Activated T-cell treated with anti-CD3 and anti-CD28 coated beads, Interleukin-2, amount 50 U/mL, for 72 hours (primary cell): ENCODE results near the gene DOCK6. TPM values are rescaled to one million over a fixed set of nuclear protein-coding genes. Genes with fewer than 3 reads are reported as not detected.

Experiments
- ATAC-seq, 2 donors: fragments of 150-1000 bp; cut with Tn5 transposase; replicated peaks in 1 of 2; 2 replicates each; pipeline ENCODE4 v1.10.0; 2021; ENCODE audit warnings: moderate library complexity in 2 of 2, mild to moderate bottlenecking in 1 of 2
- DNase-seq, 2 donors: peaks; one replicate each; pipeline ENCODE4 v3.0.0; 2021 to 2022; ENCODE audit warnings: mixed read lengths in 1 of 2
- H3K27ac Mint-ChIP-seq: one replicate; pipeline ENCODE4 v1.8.0; 2022; ENCODE audit warnings: mild to moderate bottlenecking, moderate library complexity, mixed read lengths
- H3K27me3 Mint-ChIP-seq: one replicate; pipeline ENCODE4 v1.8.0; 2022; ENCODE audit warnings: low read depth, mixed read lengths
- H3K36me3 Mint-ChIP-seq, 2 donors: one replicate each; pipeline ENCODE4 v1.8.0; 2022; ENCODE audit warnings: mixed read lengths in 2 of 2, mild to moderate bottlenecking in 1 of 2; ENCODE audit not compliant: insufficient read depth in 2 of 2
- H3K4me1 Mint-ChIP-seq: one replicate; pipeline ENCODE4 v1.8.0; 2022; ENCODE audit warnings: low read depth, mixed read lengths
- H3K4me3 Mint-ChIP-seq, 2 donors: one replicate each; pipeline ENCODE4 v1.8.0; 2022; ENCODE audit warnings: mild to moderate bottlenecking in 2 of 2, mixed read lengths in 2 of 2, moderate library complexity in 2 of 2
- H3K9me3 Mint-ChIP-seq, 2 donors: one replicate each; pipeline ENCODE4 v1.8.0; 2022; ENCODE audit warnings: mixed read lengths in 2 of 2
- total RNA-seq, 2 donors: library from RNA; stranded (reverse); gene quantifications; one replicate each; pipeline ENCODE4 v1.2.3, GENCODE V29; 2022

Gene DOCK6
- total RNA-seq, 2 donors from 2014 or later: 8.4 to 9.1 TPM

DNA sequence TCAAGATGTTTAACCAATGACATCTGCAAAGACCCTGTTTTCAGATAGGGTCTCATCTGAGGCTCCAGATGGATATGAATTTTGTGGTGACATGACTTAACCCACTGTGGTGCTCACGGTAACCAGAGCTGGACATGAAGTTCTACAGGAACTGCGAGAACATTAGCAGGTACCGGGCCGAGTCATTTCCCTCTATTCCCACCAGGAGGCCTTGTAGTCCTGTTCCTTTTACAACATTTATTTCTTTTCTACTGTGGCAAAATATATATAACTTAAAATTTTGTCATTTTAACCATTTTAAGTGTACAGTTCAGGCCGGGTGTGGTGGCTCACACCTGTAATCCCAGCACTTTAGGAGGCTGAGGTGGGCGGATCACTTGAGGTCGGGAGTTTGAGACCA is 26.0 kb upstream of the DOCK6 start:
- Mint-ChIP-seq H3K4me1 (peaks cover 9% of the 10 kb centered on the region), H3K27me3 (peaks cover 23% of the 10 kb centered on the region), H3K4me3 (no peak overlapping the region), H3K27ac (no peak overlapping the region), H3K9me3 (no peaks in the 10 kb centered on the region), H3K36me3 (no peaks in the 10 kb centered on the region)
- no peak for ATAC-seq
- DNase-seq: no peak

GRCh38 chr19:11286312-11286974 is 24.1 kb upstream of the DOCK6 start:
- no peaks in the 10 kb centered on the region for H3K36me3 Mint-ChIP-seq
- ATAC-seq (no peak), DNase-seq (no peak)
- no peaks in the 10 kb centered on the region for H3K9me3 Mint-ChIP-seq
- H3K4me1 Mint-ChIP-seq: peaks cover 9% of the 10 kb centered on the region
- no peak overlapping the region for H3K27ac Mint-ChIP-seq
- H3K4me3 Mint-ChIP-seq: no peak overlapping the region
- peaks cover 31% of the 10 kb centered on the region for H3K27me3 Mint-ChIP-seq

- DNase-seq (no peak), ATAC-seq (no peak)
- Mint-ChIP-seq H3K27ac (no peak overlapping the region), H3K4me1 (peaks cover 18% of the 10 kb centered on the region), H3K9me3 (peaks cover 0 to 2% of the 10 kb centered on the region in 2 donors), H3K4me3 (no peak overlapping the region), H3K36me3 (peaks cover 2% of the 10 kb centered on the region in 2 donors), H3K27me3 (peaks cover 33% of the 10 kb centered on the region)
Measured at GRCh38 chr19:11284515-11284914, 22.2 kb upstream of the DOCK6 start.

GRCh38 chr19:11281356-11282049 is 19.2 kb upstream of the DOCK6 start:
- H3K36me3 Mint-ChIP-seq: peaks cover 3 to 4% of the 10 kb centered on the region in 2 donors
- H3K4me3 Mint-ChIP-seq: no peak overlapping the region
- H3K9me3 Mint-ChIP-seq: peaks cover 0 to 3% of the 10 kb centered on the region in 2 donors
- DNase-seq (no peak), ATAC-seq (no peak)
- peaks cover 33% of the 10 kb centered on the region for H3K27me3 Mint-ChIP-seq
- H3K27ac Mint-ChIP-seq: no peak overlapping the region
- peaks cover 14% of the 10 kb centered on the region for H3K4me1 Mint-ChIP-seq

GRCh38 chr19:11279505-11280236 is 17.3 kb upstream of the DOCK6 start:
- peak; percentile 19 to 30 for DNase-seq
- H3K4me3 Mint-ChIP-seq: peak overlapping the region; percentile 64

DNA sequence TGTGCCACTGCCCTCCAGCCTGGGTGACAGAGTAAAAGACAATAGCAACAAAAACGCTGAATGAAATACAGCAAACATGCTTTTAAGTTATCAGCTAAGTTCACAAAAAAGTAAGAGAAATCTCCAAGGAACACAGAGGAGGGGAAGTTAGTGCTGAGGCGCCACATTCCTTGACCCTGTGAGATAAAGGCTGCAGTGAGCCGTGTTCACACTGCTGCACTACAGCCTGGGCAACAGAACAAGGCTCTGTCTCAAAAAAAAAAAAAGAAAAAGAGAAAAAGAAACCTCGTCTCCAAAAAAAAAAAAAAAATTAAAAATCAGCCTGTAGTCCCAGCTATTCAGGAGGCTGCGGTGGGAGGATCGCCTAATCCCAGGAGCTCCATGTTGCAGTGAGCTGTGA is 16.3 kb upstream of the DOCK6 start:
- Mint-ChIP-seq H3K4me1 (peaks cover 13% of the 10 kb centered on the region), H3K4me3 (no peak overlapping the region), H3K36me3 (peaks cover 3 to 4% of the 10 kb centered on the region in 2 donors), H3K27ac (no peak overlapping the region), H3K27me3 (peaks cover 50% of the 10 kb centered on the region), H3K9me3 (peaks cover 0 to 3% of the 10 kb centered on the region in 2 donors)
- ATAC-seq (no peak), DNase-seq (no peak)

More at GRCh38 chr19:11279505-11280236, 17.3 kb upstream of the DOCK6 start:
- H3K27me3 Mint-ChIP-seq: peaks cover 40% of the 10 kb centered on the region
- peak overlapping the region; percentile 44 for H3K27ac Mint-ChIP-seq
- peak; percentile 60 to 82 for ATAC-seq
- H3K9me3 Mint-ChIP-seq: peaks cover 0 to 3% of the 10 kb centered on the region in 2 donors
- H3K36me3 Mint-ChIP-seq: peaks cover 3 to 4% of the 10 kb centered on the region in 2 donors
- H3K4me1 Mint-ChIP-seq: peaks cover 13% of the 10 kb centered on the region

DNA sequence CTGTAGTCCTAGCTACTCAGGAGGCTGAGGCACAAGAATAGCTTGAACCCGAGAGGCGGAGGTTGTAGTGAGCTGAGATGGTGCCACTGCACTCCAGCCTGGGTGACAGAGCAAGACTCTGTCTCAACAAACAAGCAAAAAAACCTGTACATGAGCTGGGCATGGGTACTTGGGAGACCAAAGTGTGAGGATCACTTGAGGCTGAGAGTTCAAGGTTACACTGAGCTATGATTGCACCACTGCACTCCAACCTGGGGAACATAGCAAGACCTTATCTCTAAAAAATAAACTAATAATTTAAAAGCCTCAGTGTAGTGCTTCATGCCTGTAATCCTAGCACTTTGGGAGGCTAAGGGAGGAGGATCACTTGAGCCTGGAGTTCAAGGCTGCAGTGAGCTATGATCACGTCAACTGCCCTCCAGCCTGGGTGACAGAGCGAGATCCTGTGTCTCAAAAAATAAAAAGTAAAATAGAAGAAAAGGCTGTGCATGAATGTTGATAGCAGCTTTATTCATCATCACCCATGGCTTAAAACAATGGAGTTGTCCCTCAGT is 12.3 kb upstream of the DOCK6 start:
- H3K36me3 Mint-ChIP-seq: peaks cover 2 to 3% of the 10 kb centered on the region in 2 donors
- DNase-seq (no peak), ATAC-seq (no peak)
- peaks cover 0 to 2% of the 10 kb centered on the region in 2 donors for H3K9me3 Mint-ChIP-seq
- peaks cover 36% of the 10 kb centered on the region for H3K27me3 Mint-ChIP-seq
- H3K27ac Mint-ChIP-seq: no peak overlapping the region
- H3K4me3 Mint-ChIP-seq: no peak overlapping the region
- H3K4me1 Mint-ChIP-seq: peaks cover 6% of the 10 kb centered on the region

DNA sequence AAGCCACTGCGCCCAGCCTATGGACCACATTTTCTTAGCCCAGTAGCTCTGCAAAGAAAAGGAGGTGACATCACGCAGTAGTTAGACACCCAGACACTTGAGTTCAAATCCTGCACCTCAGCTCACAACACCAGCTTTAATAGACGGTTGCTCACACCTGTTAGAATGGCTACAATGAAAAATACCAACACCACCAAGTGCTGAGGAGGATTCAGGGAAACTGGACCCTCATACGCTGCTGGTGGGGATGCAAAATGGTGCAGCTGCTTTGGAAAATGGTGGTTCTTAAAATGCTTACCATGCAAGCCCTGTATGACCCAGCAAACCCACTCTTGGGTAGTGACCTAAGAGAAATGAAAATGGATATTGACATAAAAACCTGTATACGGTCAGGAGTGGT is 11.7 kb upstream of the DOCK6 start:
- Mint-ChIP-seq H3K36me3 (peaks cover 0 to 3% of the 10 kb centered on the region in 2 donors), H3K27me3 (peaks cover 42% of the 10 kb centered on the region), H3K4me1 (no peaks in the 10 kb centered on the region), H3K9me3 (no peaks in the 10 kb centered on the region), H3K27ac (no peak overlapping the region), H3K4me3 (no peak overlapping the region)
- no peak for DNase-seq
- ATAC-seq: no peak

GRCh38 chr19:11273296-11273695 is 11.0 kb upstream of the DOCK6 start:
- no peak for DNase-seq
- ATAC-seq: no peak
- Mint-ChIP-seq H3K9me3 (no peaks in the 10 kb centered on the region), H3K27me3 (peaks cover 47% of the 10 kb centered on the region), H3K36me3 (peaks cover 0 to 3% of the 10 kb centered on the region in 2 donors), H3K4me3 (no peak overlapping the region), H3K27ac (no peak overlapping the region), H3K4me1 (no peaks in the 10 kb centered on the region)

DNA sequence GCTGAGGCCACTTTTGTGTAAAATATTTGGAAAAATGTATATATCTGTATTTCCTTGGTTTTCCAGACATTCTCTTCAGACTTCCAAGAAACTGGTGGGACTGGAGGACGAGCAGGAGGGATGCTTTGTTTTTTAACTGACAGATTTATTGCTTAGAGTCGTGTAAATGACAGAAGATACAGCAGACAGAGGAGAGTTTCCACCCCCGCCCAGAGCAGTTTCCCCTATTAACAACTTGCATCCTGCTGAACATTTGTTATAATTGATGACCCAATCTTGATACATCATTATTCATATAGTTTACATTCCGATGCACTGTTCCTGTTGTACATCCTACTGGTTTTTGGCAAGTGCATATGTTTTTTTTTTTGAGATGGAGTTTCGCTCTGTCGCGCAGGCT is 7.1 kb upstream of the DOCK6 start:
- Mint-ChIP-seq H3K27ac (no peak overlapping the region), H3K9me3 (no peaks in the 10 kb centered on the region), H3K4me1 (no peaks in the 10 kb centered on the region), H3K4me3 (no peak overlapping the region), H3K36me3 (no peaks in the 10 kb centered on the region), H3K27me3 (peaks cover 54% of the 10 kb centered on the region)
- ATAC-seq (no peak), DNase-seq (no peak)

DNA sequence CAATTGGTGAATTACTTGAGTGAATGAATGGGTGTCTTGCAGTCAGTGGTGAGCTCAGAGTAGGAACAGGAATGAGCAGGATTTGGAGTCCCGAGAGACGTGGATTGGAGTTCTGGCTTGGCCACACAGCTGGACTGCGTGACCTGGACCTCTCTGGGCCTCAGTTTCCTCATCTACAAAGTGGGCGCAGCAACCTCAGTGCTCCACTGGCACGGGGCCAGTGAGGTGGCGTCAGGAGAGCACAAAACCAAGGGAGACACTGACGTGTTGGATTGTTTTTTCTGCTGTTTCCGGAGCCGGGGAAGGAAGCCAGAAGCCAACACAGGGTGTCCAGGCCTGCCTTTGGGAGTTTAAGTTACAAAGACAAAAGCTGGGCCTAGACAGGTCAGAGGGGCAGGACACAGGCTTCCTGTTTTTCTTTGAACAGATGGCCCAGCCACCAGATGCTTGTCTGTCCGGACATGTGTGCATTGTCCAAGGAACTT is 6.5 kb upstream of the DOCK6 start:
- no peak for ATAC-seq
- no peak for DNase-seq
- Mint-ChIP-seq H3K27me3 (peaks cover 50% of the 10 kb centered on the region), H3K4me1 (no peaks in the 10 kb centered on the region), H3K9me3 (no peaks in the 10 kb centered on the region), H3K27ac (no peak overlapping the region), H3K4me3 (no peak overlapping the region), H3K36me3 (no peaks in the 10 kb centered on the region)

- peaks cover 45% of the 10 kb centered on the region for H3K27me3 Mint-ChIP-seq
- no peaks in the 10 kb centered on the region for H3K9me3 Mint-ChIP-seq
- DNase-seq: no peak
- peaks cover 0 to 1% of the 10 kb centered on the region in 2 donors for H3K36me3 Mint-ChIP-seq
- H3K4me3 Mint-ChIP-seq: no peak overlapping the region
- no peak overlapping the region for H3K27ac Mint-ChIP-seq
- ATAC-seq: no peak
- no peaks in the 10 kb centered on the region for H3K4me1 Mint-ChIP-seq
Measured at GRCh38 chr19:11267316-11268085, 5.2 kb upstream of the DOCK6 start.
